Activated T-helper 2 cell treated with anti-CD3 and anti-CD28 coated beads, Interferon-gamma antibody, Interleukin-2, Interleukin-4, amounts not matched to agents 10 μg/mL and 5 μg/mL and 100 μg/mL, durations not matched to agents 14 hours and 24 hours and 36 hours (primary cell): Measurements from ENCODE around the gene SMARCA2. TPM values are rescaled to one million over a fixed set of nuclear protein-coding genes. Genes with fewer than 3 reads are reported as not detected.
A peak's percentile ranks its signal among the peaks of the same experiment; 100 is the strongest.

Experiments used
- DNase-seq: peaks from one replicate; pipeline ENCODE4 v3.0.0; 2021; ENCODE audit warnings: low spot score
- H3K27ac Mint-ChIP-seq: one replicate; pipeline ENCODE4 v1.8.0; 2021; ENCODE audit warnings: mixed read lengths
- H3K27me3 Mint-ChIP-seq: one replicate; pipeline ENCODE4 v1.8.0; 2021; ENCODE audit warnings: low read depth, mixed read lengths
- H3K36me3 Mint-ChIP-seq: one replicate; pipeline ENCODE4 v1.8.0; 2021; ENCODE audit warnings: low read depth, mixed read lengths
- H3K4me1 Mint-ChIP-seq: one replicate; pipeline ENCODE4 v1.8.0; 2021; ENCODE audit warnings: low read depth, mixed read lengths
- H3K4me3 Mint-ChIP-seq: one replicate; pipeline ENCODE4 v1.8.0; 2021; ENCODE audit warnings: low read depth, mild to moderate bottlenecking, moderate library complexity, mixed read lengths
- H3K9me3 Mint-ChIP-seq: one replicate; pipeline ENCODE4 v1.8.0; 2021; ENCODE audit warnings: mixed read lengths
- intact Hi-C: fragments of 100-400 bp; cut with micrococcal nuclease; formaldehyde crosslinking; loops from one replicate; pipeline ENCODE4 v1.15.1; 2023
- total RNA-seq: library from RNA; stranded (reverse); gene quantifications from 2 replicates; pipeline ENCODE4 v1.2.3, GENCODE V29; 2022

SMARCA2 gene
- total RNA-seq, 1 donor from 2014 or later: 84.5 TPM

- intact Hi-C loops: no loop called here
- H3K4me3 Mint-ChIP-seq: no peak overlapping the region
- DNase-seq: no peak
- H3K4me1 Mint-ChIP-seq: peaks cover 73% of the 10 kb centered on the region
- no peaks in the 10 kb centered on the region for H3K27me3 Mint-ChIP-seq
- no peak overlapping the region for H3K27ac Mint-ChIP-seq
- H3K9me3 Mint-ChIP-seq: no peaks in the 10 kb centered on the region
- H3K36me3 Mint-ChIP-seq: peaks cover 68% of the 10 kb centered on the region
Measured at GRCh38 chr9:2029666-2030170, 14.6 kb downstream of the SMARCA2 start.

DNA sequence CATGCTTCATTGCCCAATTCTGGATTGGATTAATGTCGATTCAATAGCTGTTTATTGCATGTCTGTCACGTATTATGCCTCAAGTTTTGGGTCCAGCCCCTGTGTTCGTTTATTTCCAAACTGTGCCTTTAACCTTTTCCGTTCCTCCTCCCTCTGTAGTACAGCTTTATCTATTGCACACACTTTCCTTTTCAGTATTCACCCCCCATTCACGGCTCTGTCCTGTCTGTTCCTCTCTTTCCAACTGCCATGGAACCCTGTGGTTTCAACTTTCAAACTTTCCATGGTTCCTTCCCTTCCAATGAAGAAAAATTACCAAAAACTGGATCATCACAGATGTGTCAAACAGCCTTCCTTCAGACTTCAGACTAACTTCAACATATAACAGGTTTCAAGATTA, 17.1 kb downstream of the SMARCA2 start:
- no peaks in the 10 kb centered on the region for H3K27me3 Mint-ChIP-seq
- no peak overlapping the region for H3K4me3 Mint-ChIP-seq
- peaks cover 70% of the 10 kb centered on the region for H3K36me3 Mint-ChIP-seq
- peaks cover 61% of the 10 kb centered on the region for H3K4me1 Mint-ChIP-seq
- peak overlapping the region; percentile 59 for H3K27ac Mint-ChIP-seq
- H3K9me3 Mint-ChIP-seq: no peaks in the 10 kb centered on the region
- DNase-seq: no peak
- intact Hi-C loops: loop anchor here (2.0 kb wide), 1 partner anchor 15 kb away; no protein-coding TSS in a partner anchor

GRCh38 chr9:2036844-2037243, 21.7 kb downstream of the SMARCA2 start:
- H3K4me1 Mint-ChIP-seq: peaks cover 35% of the 10 kb centered on the region
- H3K27me3 Mint-ChIP-seq: no peaks in the 10 kb centered on the region
- H3K4me3 Mint-ChIP-seq: no peak overlapping the region
- H3K9me3 Mint-ChIP-seq: no peaks in the 10 kb centered on the region
- peaks cover 78% of the 10 kb centered on the region for H3K36me3 Mint-ChIP-seq
- intact Hi-C loops: no loop called here
- DNase-seq: no peak
- no peak overlapping the region for H3K27ac Mint-ChIP-seq

DNA sequence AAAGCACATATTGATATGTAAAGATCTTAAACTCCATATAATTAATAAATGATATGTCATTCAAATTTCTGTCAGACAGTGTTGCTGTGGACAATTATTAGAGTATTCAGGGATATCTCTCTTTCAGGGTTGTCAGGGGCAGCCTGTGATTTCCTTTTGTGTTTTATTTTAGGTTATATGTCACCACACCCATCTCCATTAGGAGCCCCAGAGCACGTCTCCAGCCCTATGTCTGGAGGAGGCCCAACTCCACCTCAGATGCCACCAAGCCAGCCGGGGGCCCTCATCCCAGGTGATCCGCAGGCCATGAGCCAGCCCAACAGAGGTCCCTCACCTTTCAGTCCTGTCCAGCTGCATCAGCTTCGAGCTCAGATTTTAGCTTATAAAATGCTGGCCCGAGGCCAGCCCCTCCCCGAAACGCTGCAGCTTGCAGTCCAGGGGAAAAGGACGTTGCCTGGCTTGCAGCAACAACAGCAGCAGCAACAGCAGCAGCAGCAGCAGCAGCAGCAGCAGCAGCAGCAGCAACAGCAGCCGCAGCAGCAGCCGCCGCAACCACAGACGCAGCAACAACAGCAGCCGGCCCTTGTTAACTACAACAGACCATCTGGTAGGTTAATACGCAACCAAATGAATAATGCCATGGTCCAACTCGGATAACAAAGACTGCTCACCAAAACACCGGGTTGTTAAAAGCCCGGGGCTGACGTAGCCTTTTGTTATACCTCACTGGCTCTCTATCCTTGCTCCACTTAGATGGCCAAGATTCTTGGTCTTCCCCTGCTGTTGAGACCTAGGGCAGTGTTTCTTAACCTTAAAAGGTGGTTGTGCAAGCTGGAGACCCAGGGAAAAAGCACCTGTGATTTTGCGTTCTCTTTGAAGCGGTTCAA, 24.4 kb downstream of the SMARCA2 start:
- H3K27me3 Mint-ChIP-seq: no peaks in the 10 kb centered on the region
- DNase-seq: no peak
- no peaks in the 10 kb centered on the region for H3K9me3 Mint-ChIP-seq
- intact Hi-C loops: no loop called here
- H3K4me3 Mint-ChIP-seq: no peak overlapping the region
- H3K27ac Mint-ChIP-seq: no peak overlapping the region
- peaks cover 36% of the 10 kb centered on the region for H3K4me1 Mint-ChIP-seq
- H3K36me3 Mint-ChIP-seq: peaks cover 78% of the 10 kb centered on the region

DNA sequence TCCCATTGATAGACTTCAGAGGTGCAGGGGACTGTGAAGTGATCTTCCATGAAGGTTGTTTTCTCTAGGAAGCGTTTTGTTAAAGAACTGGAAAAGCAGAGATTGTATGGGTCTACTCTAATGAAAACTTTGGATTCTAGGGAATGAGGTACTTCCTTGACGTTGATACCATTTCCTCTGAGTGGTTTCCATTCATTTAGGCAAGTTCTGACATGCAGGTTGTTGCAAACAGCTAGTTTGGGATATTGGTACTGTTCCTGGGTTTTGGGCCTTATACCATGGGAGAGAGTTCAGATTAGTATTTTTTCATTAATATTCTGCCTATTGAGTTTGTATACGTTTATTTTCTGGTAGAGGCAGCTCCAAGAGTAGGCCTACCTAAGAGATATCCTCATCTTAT, 25.7 kb downstream of the SMARCA2 start:
- no peak for DNase-seq
- Mint-ChIP-seq H3K9me3 (no peaks in the 10 kb centered on the region), H3K36me3 (peaks cover 85% of the 10 kb centered on the region), H3K4me3 (no peak overlapping the region), H3K4me1 (peaks cover 33% of the 10 kb centered on the region), H3K27me3 (no peaks in the 10 kb centered on the region), H3K27ac (no peak overlapping the region)
- intact Hi-C loops: no loop called here

- no peak for DNase-seq
- Mint-ChIP-seq H3K4me3 (no peak overlapping the region), H3K4me1 (peaks cover 27% of the 10 kb centered on the region), H3K27ac (no peak overlapping the region), H3K27me3 (no peaks in the 10 kb centered on the region), H3K9me3 (no peaks in the 10 kb centered on the region), H3K36me3 (peaks cover 84% of the 10 kb centered on the region)
- intact Hi-C loops: no loop called here
Measured at GRCh38 chr9:2041736-2042135, 26.6 kb downstream of the SMARCA2 start.

DNA sequence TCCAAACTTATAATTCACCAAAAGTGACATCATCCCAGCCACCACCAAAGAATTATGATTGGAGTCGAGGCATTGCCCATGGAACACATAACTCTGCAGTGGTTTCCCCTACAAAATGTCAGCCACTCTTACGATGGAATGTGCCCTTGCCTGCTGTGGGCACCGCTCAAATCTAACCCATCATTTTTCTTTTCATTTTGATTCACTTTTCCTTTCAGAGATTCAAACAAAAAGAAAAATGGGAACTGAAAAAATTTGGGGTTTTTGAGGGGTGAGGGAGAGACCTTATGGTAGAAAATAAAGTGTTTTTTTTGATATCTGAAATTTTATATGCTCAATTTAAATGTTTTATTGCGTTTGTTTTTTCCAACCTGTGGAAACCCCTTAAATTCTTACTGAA, 28.1 kb downstream of the SMARCA2 start:
- no peak overlapping the region for H3K27ac Mint-ChIP-seq
- H3K4me1 Mint-ChIP-seq: peaks cover 21% of the 10 kb centered on the region

GRCh38 chr9:2043881-2044462, 28.8 kb downstream of the SMARCA2 start:
- H3K27me3 Mint-ChIP-seq: no peaks in the 10 kb centered on the region
- intact Hi-C loops: no loop called here
- DNase-seq: no peak
- peaks cover 20% of the 10 kb centered on the region for H3K4me1 Mint-ChIP-seq
- H3K9me3 Mint-ChIP-seq: no peaks in the 10 kb centered on the region
- peak overlapping the region; percentile 21 for H3K27ac Mint-ChIP-seq
- no peak overlapping the region for H3K4me3 Mint-ChIP-seq
- peaks cover 80% of the 10 kb centered on the region for H3K36me3 Mint-ChIP-seq

More for the DNA sequence above, 28.1 kb downstream of the SMARCA2 start:
- H3K4me3 Mint-ChIP-seq: no peak overlapping the region
- H3K27me3 Mint-ChIP-seq: no peaks in the 10 kb centered on the region
- peaks cover 81% of the 10 kb centered on the region for H3K36me3 Mint-ChIP-seq
- intact Hi-C loops: no loop called here
- no peaks in the 10 kb centered on the region for H3K9me3 Mint-ChIP-seq
- DNase-seq: no peak

DNA sequence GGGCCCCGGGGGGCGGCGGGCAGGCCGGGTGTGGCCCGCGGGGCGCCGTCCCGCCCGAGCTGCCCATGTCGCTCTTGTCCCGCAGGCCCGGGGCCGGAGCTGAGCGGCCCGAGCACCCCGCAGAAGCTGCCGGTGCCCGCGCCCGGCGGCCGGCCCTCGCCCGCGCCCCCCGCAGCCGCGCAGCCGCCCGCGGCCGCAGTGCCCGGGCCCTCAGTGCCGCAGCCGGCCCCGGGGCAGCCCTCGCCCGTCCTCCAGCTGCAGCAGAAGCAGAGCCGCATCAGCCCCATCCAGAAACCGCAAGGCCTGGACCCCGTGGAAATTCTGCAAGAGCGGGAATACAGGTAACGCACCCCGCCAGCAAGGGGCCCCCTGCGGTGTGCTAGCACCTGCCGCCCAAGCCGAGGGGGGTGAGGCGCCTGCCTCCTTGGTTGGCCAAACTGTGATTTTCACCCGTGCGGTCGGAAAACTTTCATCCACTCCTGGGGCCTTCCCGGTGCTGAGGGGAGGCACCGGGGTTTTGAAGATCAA, 32.1 kb downstream of the SMARCA2 start:
- H3K9me3 Mint-ChIP-seq: no peaks in the 10 kb centered on the region
- intact Hi-C loops: loop anchor here (2.0 kb wide), 1 partner anchor 14 kb away; no protein-coding TSS in a partner anchor
- H3K27ac Mint-ChIP-seq: no peak overlapping the region

GRCh38 chr9:2047916-2048315, 32.8 kb downstream of the SMARCA2 start:
- H3K27me3 Mint-ChIP-seq: no peaks in the 10 kb centered on the region
- DNase-seq: no peak
- peaks cover 20% of the 10 kb centered on the region for H3K4me1 Mint-ChIP-seq
- no peaks in the 10 kb centered on the region for H3K9me3 Mint-ChIP-seq
- H3K36me3 Mint-ChIP-seq: peaks cover 73% of the 10 kb centered on the region
- no peak overlapping the region for H3K4me3 Mint-ChIP-seq
- H3K27ac Mint-ChIP-seq: no peak overlapping the region
- intact Hi-C loops: loop anchor here (2.0 kb wide), 1 partner anchor 15 kb away; no protein-coding TSS in a partner anchor

More for the DNA sequence above, 32.1 kb downstream of the SMARCA2 start:
- no peak overlapping the region for H3K4me3 Mint-ChIP-seq
- peaks cover 18% of the 10 kb centered on the region for H3K4me1 Mint-ChIP-seq
- peaks cover 79% of the 10 kb centered on the region for H3K36me3 Mint-ChIP-seq
- no peak for DNase-seq
- no peaks in the 10 kb centered on the region for H3K27me3 Mint-ChIP-seq

- H3K27ac Mint-ChIP-seq: no peak overlapping the region
- intact Hi-C loops: no loop called here
- DNase-seq: no peak
- peaks cover 27% of the 10 kb centered on the region for H3K4me1 Mint-ChIP-seq
- no peaks in the 10 kb centered on the region for H3K9me3 Mint-ChIP-seq
- H3K27me3 Mint-ChIP-seq: no peaks in the 10 kb centered on the region
- no peak overlapping the region for H3K4me3 Mint-ChIP-seq
- peaks cover 59% of the 10 kb centered on the region for H3K36me3 Mint-ChIP-seq
Measured at GRCh38 chr9:2050236-2050635, 35.1 kb downstream of the SMARCA2 start.

DNA sequence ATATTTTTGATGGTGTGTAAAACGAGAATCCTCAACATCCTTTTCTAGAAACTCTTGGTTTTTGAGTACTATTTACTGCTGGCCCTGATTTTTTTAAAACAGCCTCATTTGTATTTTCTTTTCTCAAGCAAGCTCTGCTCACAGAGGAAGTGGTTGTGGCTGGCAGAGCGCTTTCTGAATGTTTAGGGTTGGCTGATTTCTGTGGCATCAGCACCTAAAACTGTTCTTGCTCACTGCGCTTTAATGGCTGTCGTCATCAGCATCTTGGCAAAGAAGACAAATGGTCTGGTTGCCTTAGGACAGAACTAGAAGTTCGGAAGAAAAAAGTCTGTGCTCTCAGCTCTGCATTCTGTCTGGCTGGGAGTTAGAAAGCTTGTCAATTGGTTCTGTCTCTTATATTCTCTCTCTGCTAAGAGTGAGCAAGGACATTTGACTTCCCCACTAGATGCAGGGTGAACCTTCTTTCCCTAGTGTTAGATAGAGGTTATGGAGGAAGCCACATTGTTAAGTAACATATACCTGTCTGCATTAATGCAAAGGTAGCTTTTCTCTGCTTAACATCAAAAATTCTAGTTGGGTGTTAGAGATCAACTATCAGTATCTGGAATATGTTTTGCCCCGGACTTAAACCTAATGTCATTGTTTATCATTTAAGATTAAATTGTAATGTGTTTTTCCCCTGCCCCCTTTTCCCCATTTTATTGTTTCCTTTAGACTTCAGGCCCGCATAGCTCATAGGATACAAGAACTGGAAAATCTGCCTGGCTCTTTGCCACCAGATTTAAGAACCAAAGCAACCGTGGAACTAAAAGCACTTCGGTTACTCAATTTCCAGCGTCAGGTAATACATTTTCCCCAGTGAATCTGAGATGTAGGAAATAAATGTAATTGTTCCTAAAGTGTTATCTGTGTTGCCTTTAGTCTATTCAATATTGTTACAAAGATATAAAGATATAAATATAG, 39.0 kb downstream of the SMARCA2 start:
- H3K4me3 Mint-ChIP-seq: peak overlapping the region; percentile 15
- DNase-seq: peak; percentile 71
- H3K27me3 Mint-ChIP-seq: no peaks in the 10 kb centered on the region
- H3K4me1 Mint-ChIP-seq: peaks cover 31% of the 10 kb centered on the region
- no peaks in the 10 kb centered on the region for H3K9me3 Mint-ChIP-seq
- H3K27ac Mint-ChIP-seq: peak overlapping the region; percentile 24
- intact Hi-C loops: loop anchor here (1.0 to 2.0 kb wide), 2 partner anchors 39 to 175 kb away; partner anchors contain the start of gene SMARCA2
- H3K36me3 Mint-ChIP-seq: peaks cover 64% of the 10 kb centered on the region
